Measurements from ENCODE around the gene RANBP3L.
"Not testable (repeated sequence)": the region's sequence is repeated elsewhere in the genome, so short reads cannot be mapped to it uniquely, and the experiment has no call there.

The RANBP3L gene

GRCh38 chr5:36202521-36202961 lies 99.2 kb downstream of the RANBP3L start:
- no peak for FAIRE-seq

GRCh38 chr5:36200513-36200912 lies 101.2 kb downstream of the RANBP3L start:
- no peak for FAIRE-seq

- FAIRE-seq: no peak
These were observed 102.1 kb downstream of the RANBP3L start for GRCh38 chr5:36199620-36200019.

GRCh38 chr5:36198783-36199182 lies 102.9 kb downstream of the RANBP3L start:
- not testable (repeated sequence) for FAIRE-seq

Data from G401.6 (cell line).